PC-3 (cell line): ENCODE results near the gene RBMS3. TPM values are rescaled to one million over a fixed set of nuclear protein-coding genes. Genes with fewer than 3 reads are reported as not detected.

Source experiments
- ATAC-seq: fragments of 200-7000 bp; cut with Tn5 transposase; 2 replicates; pipeline ENCODE4 v1.9.1; 2020; ENCODE audit warnings: mild to moderate bottlenecking, moderate library complexity
- BruUV-seq: library from RNA; stranded (reverse); fragments of 400-500 nt; replicated peaks from 2 replicates; lab custom pipeline; 2021; lab: Mats Ljungman, UMichigan
- CTCF ChIA-PET: fragments of 300-600 bp; sonication (Branson Sonifier 250); formaldehyde crosslinking; loops from one replicate; lab custom pipeline; 2022; ENCODE audit warnings: antibody characterized with exemption; lab: Charles Lee
- POLR2A ChIA-PET: fragments of 300-600 bp; sonication (Branson Sonifier 250); formaldehyde crosslinking; loops from one replicate; lab custom pipeline; 2022; ENCODE audit warnings: antibody characterized with exemption; ENCODE audit not compliant: unreplicated experiment; lab: Charles Lee
- DNase-seq: peaks from one replicate; pipeline ENCODE4 v3.0.0-alpha.2; 2015
- H2AFZ ChIP-seq: fragments of 300-600 bp; sonication (generic); 2 replicates; pipeline ENCODE4 v1.6.0; 2016; ENCODE audit warnings: antibody characterized with exemption, low read length
- H3F3A ChIP-seq: fragments of 300-600 bp; sonication (generic); one replicate; pipeline ENCODE4 v1.6.0; 2017; ENCODE audit warnings: antibody characterized with exemption, low read length, control low read depth, mild to moderate bottlenecking; ENCODE audit not compliant: unreplicated experiment
- H3K27ac ChIP-seq: fragments of 300-600 bp; sonication (generic); 2 replicates; pipeline ENCODE4 v1.5.1; 2016; ENCODE audit warnings: mild to moderate bottlenecking, low read length
- H3K27me3 ChIP-seq: fragments of 300-600 bp; sonication (generic); 2 replicates; pipeline ENCODE4 v1.6.1; 2016; ENCODE audit warnings: low read length, mixed read lengths
- H3K36me3 ChIP-seq: fragments of 300-600 bp; sonication (generic); 2 replicates; pipeline ENCODE4 v1.6.1; 2016; ENCODE audit warnings: low read depth, mixed run types, low read length, mixed read lengths
- H3K4me1 ChIP-seq: fragments of 300-600 bp; sonication (generic); 2 replicates; pipeline ENCODE4 v1.5.1; 2016; ENCODE audit warnings: low read length; ENCODE audit not compliant: insufficient read depth
- H3K4me2 ChIP-seq: fragments of 300-600 bp; sonication (generic); 2 replicates; pipeline ENCODE4 v1.6.0; 2016; ENCODE audit warnings: low read length
- H3K4me3 ChIP-seq: fragments of 300-600 bp; sonication (generic); 2 replicates; pipeline ENCODE4 v1.5.1; 2016; ENCODE audit warnings: mild to moderate bottlenecking, low read length, mixed read lengths
- H3K79me2 ChIP-seq: fragments of 300-600 bp; sonication (generic); 2 replicates; pipeline ENCODE4 v1.6.1; 2017; ENCODE audit warnings: low read length, mixed read lengths
- H3K9ac ChIP-seq: fragments of 300-600 bp; sonication (generic); 2 replicates; pipeline ENCODE4 v1.6.0; 2016; ENCODE audit warnings: mild to moderate bottlenecking, low read length
- H3K9me2 ChIP-seq: fragments of 300-600 bp; sonication (generic); replicated peaks from 2 replicates; pipeline ENCODE4 v1.6.1; 2016; ENCODE audit warnings: mixed run types, low read length, mixed read lengths
- H3K9me3 ChIP-seq: fragments of 300-600 bp; sonication (generic); 2 replicates; pipeline ENCODE4 v1.6.1; 2016; ENCODE audit warnings: low read length, mixed read lengths
- H4K20me1 ChIP-seq: fragments of 300-600 bp; sonication (generic); 2 replicates; pipeline ENCODE4 v1.6.1; 2016; ENCODE audit warnings: low read length, mixed read lengths
- CTCF ChIP-seq: fragments of 300-600 bp; sonication (generic); conservative IDR thresholded peaks from 2 replicates; pipeline ENCODE4 v1.5.1; 2017; ENCODE audit warnings: antibody characterized with exemption, low read depth, mild to moderate bottlenecking, low read length
- EZH2 ChIP-seq: fragments of 300-600 bp; sonication (generic); IDR thresholded peaks from one replicate; pipeline ENCODE4 v1.6.1; 2017; ENCODE audit warnings: antibody characterized with exemption, mild to moderate bottlenecking, low read length; ENCODE audit not compliant: unreplicated experiment
- EZH2phosphoT487 ChIP-seq: fragments of 300-600 bp; sonication (generic); IDR thresholded peaks from 2 replicates; pipeline ENCODE4 v1.6.1; 2018; ENCODE audit warnings: mild to moderate bottlenecking, antibody characterized with exemption, low read length, borderline replicate concordance
- intact Hi-C: fragments of 100-400 bp; cut with micrococcal nuclease; formaldehyde crosslinking; loops from 2 replicates; pipeline ENCODE4 v1.9.0; 2023
- total RNA-seq: library from RNA; depleted of rRNA; stranded (reverse); fragments of >200 nt; gene quantifications from 2 replicates; pipeline ENCODE4 v1.2.3, GENCODE V29; 2014

RBMS3 gene
- total RNA-seq, 1 experiment from 2014 or later = 5.4 TPM

- Histone ChIP-seq H3K79me2 (no peaks in the 10 kb centered on the region), H3F3A (no peaks in the 10 kb centered on the region), H3K4me3 (no peak overlapping the region), H3K27me3 (no peaks in the 10 kb centered on the region), H3K4me2 (no peak overlapping the region), H3K9me3 (no peaks in the 10 kb centered on the region), H3K4me1 (no peaks in the 10 kb centered on the region), H3K27ac (no peak overlapping the region), H3K9me2 (no peaks in the 10 kb centered on the region), H3K9ac (no peak overlapping the region), H2AFZ (no peak overlapping the region), H3K36me3 (no peaks in the 10 kb centered on the region), H4K20me1 (no peaks in the 10 kb centered on the region)
- ATAC-seq = no peak
- POLR2A ChIA-PET = no interaction called here
- intact Hi-C loops = no loop called here
- BruUV-seq = no TSS peak
- no peak for TF ChIP-seq EZH2
- TF ChIP-seq CTCF = no peak
- no peak for TF ChIP-seq EZH2phosphoT487
- DNase-seq = no peak
- CTCF ChIA-PET = no interaction called here
Observed at GRCh38 chr3:29475854-29476253, 195.0 kb downstream of the RBMS3 start.

DNA sequence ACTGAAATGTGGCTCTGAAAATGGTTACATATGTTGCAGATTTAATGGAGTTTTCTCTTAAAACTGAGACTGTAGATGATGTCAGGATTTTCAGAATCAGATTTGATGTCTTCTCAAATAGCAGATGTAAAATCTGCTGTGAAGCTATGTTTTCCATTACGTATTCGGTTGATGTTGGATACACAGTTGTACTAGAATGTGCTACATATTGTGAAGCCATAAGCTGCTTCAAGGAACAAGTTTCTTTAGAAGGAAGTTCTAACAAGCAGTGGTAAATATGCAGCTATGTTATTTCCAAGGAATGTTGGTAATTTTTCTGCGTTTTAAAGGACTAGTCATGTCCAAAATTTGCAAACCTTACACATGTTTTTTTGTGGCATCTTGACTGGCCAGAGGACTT is 197.7 kb downstream of the RBMS3 start:
- no peak overlapping the region for H3K9ac ChIP-seq
- ATAC-seq (no peak), DNase-seq (no peak)
- intact Hi-C loops = no loop called here
- H3K4me1 ChIP-seq = no peaks in the 10 kb centered on the region
- H3F3A ChIP-seq = no peaks in the 10 kb centered on the region
- no peaks in the 10 kb centered on the region for H4K20me1 ChIP-seq
- no peak overlapping the region for H2AFZ ChIP-seq
- ChIA-PET POLR2A (no interaction called here), CTCF (no interaction called here)
- H3K9me3 ChIP-seq = no peaks in the 10 kb centered on the region
- TF ChIP-seq EZH2 = no peak
- no peak for TF ChIP-seq CTCF
- TF ChIP-seq EZH2phosphoT487 = no peak
- H3K79me2 ChIP-seq = no peaks in the 10 kb centered on the region
- no peak overlapping the region for H3K4me3 ChIP-seq
- no peaks in the 10 kb centered on the region for H3K27me3 ChIP-seq
- BruUV-seq = no TSS peak
- no peaks in the 10 kb centered on the region for H3K36me3 ChIP-seq
- H3K27ac ChIP-seq = no peak overlapping the region
- H3K4me2 ChIP-seq = no peak overlapping the region
- H3K9me2 ChIP-seq = no peaks in the 10 kb centered on the region

DNA sequence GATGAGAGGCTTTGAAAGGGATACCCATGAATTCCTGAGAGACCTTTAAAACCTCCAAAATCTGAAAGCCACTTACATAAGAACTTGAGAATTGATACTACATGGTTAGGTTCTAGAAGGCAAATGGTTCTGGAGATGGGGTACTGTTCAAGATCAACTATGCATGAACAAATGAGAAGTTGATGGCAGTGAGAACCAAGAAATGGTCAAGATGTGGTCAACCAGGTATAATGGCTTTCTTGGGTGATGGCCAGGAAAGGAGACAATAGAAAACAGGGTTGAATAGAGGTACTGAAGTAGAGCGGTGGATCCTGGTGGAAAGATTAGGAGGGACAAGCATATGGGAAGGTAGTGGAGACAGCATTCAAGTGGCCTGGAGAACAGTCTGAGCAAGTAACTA is 200.4 kb downstream of the RBMS3 start:
- no peak for ATAC-seq
- no TSS peak for BruUV-seq
- intact Hi-C loops = no loop called here

More for the DNA sequence above, 200.4 kb downstream of the RBMS3 start:
- H3F3A ChIP-seq = peaks cover under 1% of the 10 kb centered on the region
- no peak for DNase-seq
- H3K27ac ChIP-seq = no peak overlapping the region
- H3K9ac ChIP-seq = no peak overlapping the region
- H2AFZ ChIP-seq = no peak overlapping the region
- ChIA-PET POLR2A (no interaction called here), CTCF (no interaction called here)
- H3K9me3 ChIP-seq = no peaks in the 10 kb centered on the region
- no peaks in the 10 kb centered on the region for H3K79me2 ChIP-seq
- H4K20me1 ChIP-seq = no peaks in the 10 kb centered on the region
- H3K27me3 ChIP-seq = no peaks in the 10 kb centered on the region
- no peak overlapping the region for H3K4me3 ChIP-seq
- peaks cover 9% of the 10 kb centered on the region for H3K4me1 ChIP-seq
- no peaks in the 10 kb centered on the region for H3K36me3 ChIP-seq
- H3K9me2 ChIP-seq = no peaks in the 10 kb centered on the region
- no peak overlapping the region for H3K4me2 ChIP-seq
- no peak for TF ChIP-seq CTCF
- TF ChIP-seq EZH2 = no peak
- no peak for TF ChIP-seq EZH2phosphoT487
